HepG2 (cell line): ENCODE results near the gene TBC1D2B. TPM values are rescaled to one million over a fixed set of nuclear protein-coding genes. Genes with fewer than 3 reads are reported as not detected.

Experiments
- BCL6 ChIP-seq: IDR thresholded peaks from 2 replicates; pipeline ENCODE4 v1.6.1; 2016; ENCODE audit warnings: missing genetic modification reagents, missing compliant biosample characterization
- FOSL2 ChIP-seq: sonication (generic); formaldehyde crosslinking; IDR thresholded peaks from 2 replicates; pipeline ENCODE4 v1.4.0; 2020; ENCODE audit warnings: missing genetic modification reagents
- FOXA3 ChIP-seq: IDR thresholded peaks from 2 replicates; pipeline ENCODE4 v1.6.1; 2016; ENCODE audit warnings: missing genetic modification reagents, missing compliant biosample characterization
- FOXP1 ChIP-seq, 2 experiments: fragments of 450-650 bp in 1 of 2; IDR thresholded peaks; 2 replicates each; pipeline ENCODE4 v1.6.1; 2017 to 2018; ENCODE audit warnings: antibody characterized with exemption in 1 of 2
- HINFP ChIP-seq: sonication (generic); formaldehyde crosslinking; IDR thresholded peaks from 2 replicates; pipeline ENCODE4 v1.4.0; 2020; ENCODE audit warnings: low read depth, mild to moderate bottlenecking, missing genetic modification reagents
- MAFF ChIP-seq: IDR thresholded peaks from 2 replicates; pipeline ENCODE4 v1.6.1; 2011; ENCODE audit warnings: low read depth, low read length, improper control_type of control experiment
- NAIF1 ChIP-seq: sonication (generic); formaldehyde crosslinking; IDR thresholded peaks from 2 replicates; pipeline ENCODE4 v1.5.0; 2020; ENCODE audit warnings: mild to moderate bottlenecking, missing genetic modification reagents, borderline replicate concordance
- NPAS2 ChIP-seq: sonication (generic); formaldehyde crosslinking; IDR thresholded peaks from 2 replicates; pipeline ENCODE4 v1.8.0; 2022; ENCODE audit warnings: mild to moderate bottlenecking, missing genetic modification reagents, borderline replicate concordance
- NR2F6 ChIP-seq, 2 experiments: IDR thresholded peaks; 2 replicates each; pipeline ENCODE4 v1.6.1; 2016; ENCODE audit warnings: antibody characterized with exemption in 1 of 2, mild to moderate bottlenecking in 1 of 2
- RARA ChIP-seq: IDR thresholded peaks from 2 replicates; pipeline ENCODE4 v1.6.1; 2016; ENCODE audit warnings: missing genetic modification reagents, missing compliant biosample characterization
- SAP130 ChIP-seq: IDR thresholded peaks from 2 replicates; pipeline ENCODE4 v1.6.1; 2016; ENCODE audit warnings: low read depth
- SP1 ChIP-seq, 2 experiments: fragments of 450-650 bp in 1 of 2; sonication (generic) in 1 of 2; formaldehyde crosslinking in 1 of 2; IDR thresholded peaks; 2 replicates each; pipeline versions ENCODE4 v1.4.0 to v1.6.1; 2016 to 2020; ENCODE audit warnings: missing genetic modification reagents in 1 of 2
- THAP11 ChIP-seq: IDR thresholded peaks from 2 replicates; pipeline ENCODE4 v1.6.1; 2016; ENCODE audit warnings: missing biosample characterization, missing genetic modification reagents
- ZNF335 ChIP-seq: sonication (generic); formaldehyde crosslinking; IDR thresholded peaks from 2 replicates; pipeline ENCODE4 v1.4.0; 2020; ENCODE audit warnings: missing genetic modification reagents
- ZNF451 ChIP-seq: sonication (generic); formaldehyde crosslinking; IDR thresholded peaks from 2 replicates; pipeline ENCODE4 v1.5.0; 2020; ENCODE audit warnings: mild to moderate bottlenecking, missing genetic modification reagents
- ZNF598 ChIP-seq: sonication (generic); formaldehyde crosslinking; IDR thresholded peaks from 2 replicates; pipeline ENCODE4 v1.5.1; 2020; ENCODE audit warnings: mild to moderate bottlenecking, missing genetic modification reagents, borderline replicate concordance
- ZNF737 ChIP-seq: sonication (generic); formaldehyde crosslinking; IDR thresholded peaks from 2 replicates; pipeline ENCODE4 v1.5.0; 2020; ENCODE audit warnings: missing genetic modification reagents, mild to moderate bottlenecking, borderline replicate concordance
- polyA plus RNA-seq, 8 experiments: library from polyadenylated mRNA; depleted of rRNA in 3 of 8; stranded (reverse) in 7 of 8; unstranded in 1 of 8; fragments of >200 nt; fragmentation: Illumina TruSeq in 4 of 8; extraction: Trizol in 4 of 8; gene quantifications; 2 replicates each; pipeline versions ENCODE4 v1.2.1 to v1.2.3, GENCODE V29; 2011 to 2016; ENCODE audit warnings: low read depth in 4 of 8, missing spikeins in 1 of 8, mixed read lengths in 1 of 8; ENCODE audit not compliant: insufficient read depth in 1 of 8
- total RNA-seq, 5 experiments: library from RNA; depleted of rRNA; stranded (reverse); fragments of >200 nt; fragmentation: Illumina TruSeq; extraction: Trizol; gene quantifications; 2 replicates each; pipeline ENCODE4 v1.2.3, GENCODE V29; 2016; ENCODE audit warnings: low read depth in 1 of 5
- TF ChIP-seq, protein P1 (sequence below): sonication (generic); IDR thresholded peaks from 2 replicates; pipeline ENCODE4 v1.6.1; 2016; ENCODE audit warnings: low read depth, borderline replicate concordance
- TF ChIP-seq, protein P2 (sequence below): sonication (generic); formaldehyde crosslinking; IDR thresholded peaks from 2 replicates; pipeline ENCODE4 v1.5.1; 2020; ENCODE audit warnings: missing genetic modification reagents, mild to moderate bottlenecking, borderline replicate concordance
- TF ChIP-seq, protein P3 (sequence below): sonication (generic); formaldehyde crosslinking; IDR thresholded peaks from 2 replicates; pipeline ENCODE4 v1.5.0; 2020; ENCODE audit warnings: mild to moderate bottlenecking, missing genetic modification reagents

The TBC1D2B gene
- total and polyA plus RNA-seq, 2 of the 13 experiments (the other 11 are each of a cell fraction or from before 2014, with no cell fraction given) = 10.1 to 14.4 TPM

DNA sequence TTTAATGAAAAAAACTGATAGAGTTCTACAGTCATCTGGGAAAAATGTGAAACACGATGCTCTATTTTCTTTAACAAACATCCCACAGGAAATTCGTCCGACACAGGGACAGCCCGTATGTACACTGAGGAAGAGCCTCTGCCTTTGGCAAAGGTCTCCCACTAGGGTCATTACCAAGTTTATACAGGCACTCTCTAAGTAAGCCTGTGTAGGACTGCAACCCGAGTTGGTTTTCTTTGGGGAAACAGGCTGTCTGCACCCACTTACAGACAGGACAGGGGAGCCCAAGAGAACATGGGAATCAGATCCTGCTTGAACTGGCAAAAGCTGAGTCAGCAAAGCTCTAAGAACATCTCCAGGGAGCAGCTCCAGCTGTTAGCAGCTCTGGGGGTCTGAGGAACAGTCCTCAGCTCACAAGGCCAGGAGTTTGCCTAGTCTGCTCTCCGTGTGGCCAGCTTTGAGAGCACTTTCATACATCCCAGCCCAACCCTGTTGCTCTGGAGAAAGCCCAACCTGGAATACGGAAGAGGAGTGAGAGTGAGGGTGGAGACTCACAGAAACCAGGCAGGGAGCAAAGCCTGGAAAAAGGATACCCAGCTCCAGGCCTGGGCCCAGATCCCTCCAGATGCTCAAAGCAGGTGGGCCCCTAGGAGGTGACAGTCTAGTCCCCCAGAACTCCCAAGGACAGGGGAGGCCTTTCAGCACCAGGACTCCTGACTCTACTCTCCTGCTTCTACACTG lies 1.9 kb downstream of the TBC1D2B start (continued):
- TF ChIP-seq BCL6 (peak; percentile 40; the same call in 1 of the 2 replicates), ZNF451 (CRISPR knock-in tag) (no peak), NPAS2 (CRISPR knock-in tag) (no peak), NR2F6 (IDR thresholded peaks at IDR 0.05) (peak; percentile 24; the same call in 1 of the 2 replicates), NR2F6 (CRISPR knock-in tag; IDR thresholded peaks at IDR 0.05) (no peak), ZNF598 (CRISPR knock-in tag) (no peak), SP1 (IDR thresholded peaks at IDR 0.05) (no peak), SP1 (CRISPR knock-in tag; IDR thresholded peaks at IDR 0.05) (0 out of 2 replicates have a peak, but pooled peaks have one; percentile 15), FOSL2 (CRISPR knock-in tag) (peak; percentile 72), ZNF737 (no peak), RARA (CRISPR knock-in tag) (peak; percentile 80), SAP130 (CRISPR knock-in tag) (0 out of 2 replicates have a peak, but pooled peaks have one; percentile 25), NAIF1 (CRISPR knock-in tag) (no peak), THAP11 (peak; percentile 50; the same call in 1 of the 2 replicates), ZNF335 (CRISPR knock-in tag) (no peak), FOXA3 (CRISPR knock-in tag) (peak; percentile 53), FOXP1 (IDR thresholded peaks at IDR 0.05) (no peak), FOXP1 (CRISPR knock-in tag; IDR thresholded peaks at IDR 0.05) (no peak), HINFP (CRISPR knock-in tag) (no peak), MAFF (peak; percentile 97)
- TF ChIP-seq, protein P1, sequence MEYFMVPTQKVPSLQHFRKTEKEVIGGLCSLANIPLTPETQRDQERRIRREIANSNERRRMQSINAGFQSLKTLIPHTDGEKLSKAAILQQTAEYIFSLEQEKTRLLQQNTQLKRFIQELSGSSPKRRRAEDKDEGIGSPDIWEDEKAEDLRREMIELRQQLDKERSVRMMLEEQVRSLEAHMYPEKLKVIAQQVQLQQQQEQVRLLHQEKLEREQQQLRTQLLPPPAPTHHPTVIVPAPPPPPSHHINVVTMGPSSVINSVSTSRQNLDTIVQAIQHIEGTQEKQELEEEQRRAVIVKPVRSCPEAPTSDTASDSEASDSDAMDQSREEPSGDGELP = 0 out of 2 replicates have a peak, but pooled peaks have one; percentile 3
- TF ChIP-seq, protein P2, sequence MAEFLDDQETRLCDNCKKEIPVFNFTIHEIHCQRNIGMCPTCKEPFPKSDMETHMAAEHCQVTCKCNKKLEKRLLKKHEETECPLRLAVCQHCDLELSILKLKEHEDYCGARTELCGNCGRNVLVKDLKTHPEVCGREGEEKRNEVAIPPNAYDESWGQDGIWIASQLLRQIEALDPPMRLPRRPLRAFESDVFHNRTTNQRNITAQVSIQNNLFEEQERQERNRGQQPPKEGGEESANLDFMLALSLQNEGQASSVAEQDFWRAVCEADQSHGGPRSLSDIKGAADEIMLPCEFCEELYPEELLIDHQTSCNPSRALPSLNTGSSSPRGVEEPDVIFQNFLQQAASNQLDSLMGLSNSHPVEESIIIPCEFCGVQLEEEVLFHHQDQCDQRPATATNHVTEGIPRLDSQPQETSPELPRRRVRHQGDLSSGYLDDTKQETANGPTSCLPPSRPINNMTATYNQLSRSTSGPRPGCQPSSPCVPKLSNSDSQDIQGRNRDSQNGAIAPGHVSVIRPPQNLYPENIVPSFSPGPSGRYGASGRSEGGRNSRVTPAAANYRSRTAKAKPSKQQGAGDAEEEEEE = no peak
- TF ChIP-seq, protein P3, sequence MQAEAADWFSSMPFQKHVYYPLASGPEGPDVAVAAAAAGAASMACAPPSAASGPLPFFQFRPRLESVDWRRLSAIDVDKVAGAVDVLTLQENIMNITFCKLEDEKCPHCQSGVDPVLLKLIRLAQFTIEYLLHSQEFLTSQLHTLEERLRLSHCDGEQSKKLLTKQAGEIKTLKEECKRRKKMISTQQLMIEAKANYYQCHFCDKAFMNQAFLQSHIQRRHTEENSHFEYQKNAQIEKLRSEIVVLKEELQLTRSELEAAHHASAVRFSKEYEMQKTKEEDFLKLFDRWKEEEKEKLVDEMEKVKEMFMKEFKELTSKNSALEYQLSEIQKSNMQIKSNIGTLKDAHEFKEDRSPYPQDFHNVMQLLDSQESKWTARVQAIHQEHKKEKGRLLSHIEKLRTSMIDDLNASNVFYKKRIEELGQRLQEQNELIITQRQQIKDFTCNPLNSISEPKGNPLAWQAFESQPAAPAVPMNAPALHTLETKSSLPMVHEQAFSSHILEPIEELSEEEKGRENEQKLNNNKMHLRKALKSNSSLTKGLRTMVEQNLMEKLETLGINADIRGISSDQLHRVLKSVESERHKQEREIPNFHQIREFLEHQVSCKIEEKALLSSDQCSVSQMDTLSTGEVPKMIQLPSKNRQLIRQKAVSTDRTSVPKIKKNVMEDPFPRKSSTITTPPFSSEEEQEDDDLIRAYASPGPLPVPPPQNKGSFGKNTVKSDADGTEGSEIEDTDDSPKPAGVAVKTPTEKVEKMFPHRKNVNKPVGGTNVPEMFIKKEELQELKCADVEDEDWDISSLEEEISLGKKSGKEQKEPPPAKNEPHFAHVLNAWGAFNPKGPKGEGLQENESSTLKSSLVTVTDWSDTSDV (CRISPR knock-in tag) = no peak
